H4 (cell line): ENCODE data around the gene SKA2. TPM values are rescaled to one million over a fixed set of nuclear protein-coding genes. Genes with fewer than 3 reads are reported as not detected.
"Not testable (repeated sequence)": the region's sequence is repeated elsewhere in the genome, so short reads cannot be mapped to it uniquely, and the experiment has no call there.

Source experiments
- DNase-seq: peaks from one replicate; pipeline ENCODE4 v3.0.0-alpha.2; 2015; ENCODE audit warnings: low spot score
- total RNA-seq: library from RNA; depleted of rRNA; stranded (reverse); fragments of >200 nt; shearing (Covaris generic); gene quantifications from 2 replicates; pipeline ENCODE4 v1.2.3, GENCODE V29; 2014; rRNA removed

The SKA2 gene, protein sequence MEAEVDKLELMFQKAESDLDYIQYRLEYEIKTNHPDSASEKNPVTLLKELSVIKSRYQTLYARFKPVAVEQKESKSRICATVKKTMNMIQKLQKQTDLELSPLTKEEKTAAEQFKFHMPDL
- 122 and 153 TPM in 2 replicates for total RNA-seq

DNA sequence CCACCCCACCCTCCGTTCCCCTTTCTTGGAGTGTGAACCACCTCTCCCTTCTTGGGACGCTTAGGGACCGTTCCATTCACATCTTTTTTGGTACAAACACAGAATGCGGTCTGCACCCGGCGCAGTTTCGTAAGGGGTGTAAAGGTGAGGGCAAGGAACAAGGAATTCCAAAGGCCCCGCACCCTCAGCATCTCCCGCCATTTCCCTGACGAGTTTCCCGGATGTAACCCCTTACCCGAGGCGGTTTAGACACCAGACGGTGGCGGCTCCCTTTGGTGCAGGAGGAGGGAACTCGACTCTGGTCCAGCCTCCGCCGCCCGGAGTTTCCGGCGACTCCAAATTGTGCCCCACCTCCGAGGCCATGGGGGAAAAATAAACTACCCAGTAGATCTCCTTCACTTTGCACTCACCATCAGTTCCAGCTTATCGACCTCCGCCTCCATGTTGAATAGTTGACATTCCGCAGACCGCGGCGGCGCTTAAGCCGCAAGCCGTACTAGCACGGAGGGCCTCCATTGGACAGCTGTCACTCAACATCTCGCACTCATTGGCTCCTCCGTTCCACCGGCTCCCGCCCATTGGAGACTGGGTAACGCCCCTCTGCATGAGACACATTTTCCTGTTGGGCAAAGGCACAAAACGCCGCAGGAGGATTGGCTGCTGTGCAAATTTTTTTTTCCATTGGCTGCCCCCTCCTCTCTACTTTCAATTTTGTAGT, at the start of gene SKA2:
TSS of gene SKA2 (minus strand) at position 466 of the 718 bp plus-strand sequence. CDS start at position 443, 23 bp downstream.
- DNase-seq = peak; percentile 100

DNA sequence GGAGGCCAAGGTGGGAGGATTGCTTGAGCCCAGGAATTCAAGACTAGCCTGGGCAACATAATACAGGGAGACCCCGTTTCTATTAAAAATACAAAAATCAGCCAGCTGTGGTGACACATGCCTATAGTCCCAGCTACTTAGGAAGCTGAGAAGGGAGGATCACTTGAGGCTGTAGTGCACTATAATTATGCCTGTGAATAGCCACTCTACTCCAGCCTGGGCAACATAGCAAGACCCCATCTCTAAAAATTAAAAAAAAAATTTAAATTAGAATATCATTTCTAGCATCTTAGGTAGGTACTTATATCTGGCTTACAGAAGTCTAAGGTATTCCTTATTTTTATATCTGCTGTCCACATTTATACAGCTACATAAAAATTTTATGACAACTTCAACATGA, 47.3 kb upstream of the SKA2 start:
- no peak for DNase-seq

DNA sequence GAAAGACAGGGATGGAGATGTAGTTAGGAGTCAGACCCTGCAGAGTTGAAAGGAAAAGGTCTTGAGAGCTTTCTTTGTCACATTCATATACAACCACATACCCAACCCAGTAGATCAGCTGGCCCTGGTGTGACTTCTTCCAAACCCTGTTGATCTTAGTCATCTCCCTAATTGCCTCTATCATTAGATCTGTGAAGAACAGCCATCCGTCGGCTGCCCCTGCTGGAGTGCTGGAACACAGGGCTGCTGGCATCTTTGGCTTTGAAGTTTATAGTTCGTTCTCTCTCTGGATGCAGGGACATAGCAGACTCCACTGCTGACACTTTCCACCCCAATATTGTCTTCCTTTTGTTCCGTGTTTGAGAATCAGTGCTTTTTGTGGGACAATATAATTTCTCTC, 44.4 kb upstream of the SKA2 start:
- no peak for DNase-seq

DNA sequence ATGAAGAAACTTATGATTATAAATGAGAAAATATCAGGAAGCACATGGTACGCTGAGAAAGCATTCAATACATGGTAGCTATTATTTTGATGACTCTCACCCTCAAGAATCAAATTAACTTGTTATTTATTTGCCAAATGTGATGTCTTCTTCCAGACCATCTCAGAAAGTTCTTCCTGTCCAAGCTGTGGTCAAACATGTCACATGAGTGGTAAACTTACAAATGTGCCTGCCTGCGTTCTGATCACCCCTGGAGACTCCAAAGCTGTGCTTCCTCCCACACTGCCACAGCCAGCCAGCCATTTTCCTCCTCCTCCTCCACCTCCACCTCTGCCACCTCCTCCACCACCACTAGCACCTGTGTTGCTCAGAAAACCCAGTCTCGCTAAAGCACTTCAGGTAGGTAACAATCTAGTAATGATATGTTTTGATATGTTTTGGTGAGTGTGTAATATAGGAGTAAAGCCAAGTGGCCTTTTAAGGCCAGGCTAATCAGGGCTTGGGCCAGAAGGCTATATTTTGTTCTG, 38.4 kb upstream of the SKA2 start:
- no peak for DNase-seq

DNA sequence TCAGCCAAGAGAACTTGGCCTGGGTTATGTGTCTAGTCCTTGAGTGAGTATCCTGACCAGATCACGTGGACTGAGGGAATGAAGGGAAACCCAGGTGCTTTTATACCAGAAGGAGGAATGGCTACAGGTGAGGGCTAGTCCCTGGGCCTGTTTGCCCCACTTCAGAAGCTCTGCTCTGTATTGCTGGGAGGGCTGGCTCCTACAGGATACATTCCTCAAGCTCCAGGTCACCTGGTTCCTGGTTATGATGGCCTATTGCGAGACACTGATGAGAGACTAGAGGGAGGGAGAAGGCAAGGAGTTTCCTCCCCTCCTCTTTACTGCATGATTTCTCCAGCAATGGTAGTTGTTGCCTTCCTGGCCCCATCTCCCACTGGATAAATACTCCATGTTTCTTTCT, 35.8 kb upstream of the SKA2 start:
- DNase-seq = no peak

DNA sequence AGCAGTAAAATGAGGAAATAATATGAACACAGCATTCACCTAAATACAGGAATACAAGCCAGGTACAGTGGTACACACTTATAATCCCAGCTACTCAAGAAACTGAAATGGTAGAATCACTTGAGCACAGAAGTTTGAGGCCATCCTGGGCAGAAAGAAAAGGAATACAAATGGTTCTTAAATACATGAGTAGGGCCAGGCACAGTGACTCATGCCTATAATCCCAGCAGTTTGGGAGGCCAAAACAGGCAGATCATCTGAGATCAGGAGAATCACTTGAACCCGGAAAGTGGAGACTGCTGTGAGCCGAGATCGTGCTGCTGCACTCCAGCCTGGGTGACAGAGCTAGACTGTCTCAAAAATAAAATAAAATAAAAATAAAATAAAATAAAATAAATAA, 31.9 kb upstream of the SKA2 start:
- no peak for DNase-seq

DNA sequence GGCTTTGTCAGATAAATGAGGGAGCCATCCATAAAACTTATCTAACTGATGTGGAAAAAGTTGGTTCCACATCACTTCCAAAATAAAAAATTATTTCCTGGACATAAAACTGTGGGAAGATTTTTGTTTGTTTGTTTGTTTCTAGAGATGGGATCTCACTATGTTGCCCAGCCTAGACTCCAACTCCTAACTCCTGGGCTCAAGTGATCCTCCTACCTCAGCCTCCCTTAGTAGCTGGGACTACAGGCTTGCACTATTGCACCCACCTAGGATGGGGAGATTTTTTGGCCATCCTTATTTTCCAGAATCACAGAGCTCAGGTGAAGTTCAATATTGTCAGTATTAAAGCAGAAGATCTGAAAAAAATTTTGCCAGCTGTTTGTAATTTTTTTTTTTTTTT, 31.0 kb upstream of the SKA2 start:
- DNase-seq = no peak

DNA sequence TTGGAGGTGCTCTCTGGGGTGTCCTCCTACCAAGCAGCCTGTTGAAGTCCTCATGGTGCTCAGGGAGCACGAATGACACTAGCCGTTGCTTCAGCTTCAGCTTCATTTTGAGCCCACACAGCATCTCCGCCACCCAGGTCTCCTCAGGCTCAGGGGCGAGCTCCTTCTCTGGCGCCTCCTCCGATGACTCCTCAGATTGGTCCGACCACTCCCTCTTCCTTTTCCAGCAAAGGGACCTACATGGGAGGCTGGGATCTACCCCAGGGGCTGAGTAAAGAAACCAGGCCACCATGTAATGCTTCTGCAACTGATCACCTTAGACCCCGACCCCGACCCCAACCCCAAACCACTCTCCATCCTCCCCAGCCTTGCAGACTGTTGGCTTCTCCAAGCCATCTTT, 26.5 kb upstream of the SKA2 start:
- DNase-seq = no peak

DNA sequence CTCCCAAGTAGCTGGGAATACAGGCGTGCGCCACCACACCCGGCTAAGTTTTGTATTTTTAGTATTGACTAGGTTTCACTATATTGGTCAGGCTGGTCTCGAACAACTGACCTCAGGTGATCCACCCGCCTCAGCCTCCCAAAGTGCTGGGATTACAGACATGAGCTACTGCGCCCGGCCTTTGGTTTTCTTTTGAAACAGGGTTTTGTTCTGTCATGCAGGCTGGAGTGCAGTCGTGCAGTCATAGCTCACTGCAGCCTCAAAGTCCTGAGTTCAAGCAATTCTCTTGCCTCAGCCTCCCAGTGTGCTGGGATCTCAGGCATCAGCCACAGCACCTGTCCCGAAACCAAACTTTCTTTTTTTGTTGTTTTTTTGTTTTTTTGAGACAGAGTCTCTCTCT, 25.6 kb upstream of the SKA2 start:
- no peak for DNase-seq

DNA sequence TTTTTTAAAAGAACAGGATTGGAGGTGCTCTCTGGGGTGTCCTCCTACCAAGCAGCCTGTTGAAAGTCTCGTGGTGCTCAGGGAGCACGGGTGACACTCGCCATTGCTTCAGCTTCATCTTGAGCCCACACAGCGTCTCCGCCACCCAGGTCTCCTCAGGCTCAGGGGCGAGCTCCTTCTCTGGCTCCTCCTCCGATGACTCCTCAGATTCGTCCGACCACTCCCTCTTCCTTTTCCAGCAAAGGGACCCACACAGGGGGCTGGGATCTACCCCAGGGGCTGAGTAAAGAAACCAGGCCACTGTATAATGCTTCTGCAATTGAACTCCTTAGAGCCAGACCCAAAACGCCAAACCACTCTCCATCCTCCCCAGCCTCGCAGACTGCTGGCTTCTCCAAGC, 24.6 kb upstream of the SKA2 start:
- DNase-seq = not testable (repeated sequence)

DNA sequence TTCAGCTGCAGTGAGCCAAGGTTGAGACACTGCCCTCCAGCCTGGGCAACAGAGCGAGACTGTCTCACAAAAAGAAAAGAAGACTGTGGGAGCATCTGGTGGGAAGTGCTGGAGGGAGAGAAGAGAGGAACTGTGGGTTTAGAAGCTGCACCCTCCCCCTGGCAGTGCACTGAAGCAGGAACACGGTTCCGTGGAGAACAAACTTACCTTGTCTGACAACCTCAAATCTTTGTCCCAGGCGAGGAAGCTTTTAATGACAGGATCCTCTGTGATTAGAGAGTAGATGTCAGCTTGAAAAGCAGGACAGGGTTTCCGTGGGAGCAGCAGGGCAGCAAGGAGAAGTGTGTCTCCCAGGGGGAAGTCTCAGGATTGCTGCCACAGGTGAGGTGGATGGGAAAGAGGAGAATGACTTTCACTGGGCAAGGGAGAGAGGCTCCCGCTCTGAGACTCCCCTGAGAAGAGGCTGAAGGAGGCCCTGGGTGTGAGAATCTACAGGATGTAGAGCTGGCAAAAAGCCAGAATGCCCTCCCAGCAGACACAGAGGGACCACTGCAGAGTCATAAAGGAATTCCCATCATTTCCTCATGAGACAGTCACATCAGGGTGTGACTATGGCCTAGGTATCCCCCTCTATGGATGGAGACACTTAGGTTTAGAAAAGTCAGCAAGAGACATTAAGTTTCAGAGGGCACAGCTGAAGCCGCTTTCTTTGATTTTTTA, 23.4 kb upstream of the SKA2 start:
- no peak for DNase-seq

DNA sequence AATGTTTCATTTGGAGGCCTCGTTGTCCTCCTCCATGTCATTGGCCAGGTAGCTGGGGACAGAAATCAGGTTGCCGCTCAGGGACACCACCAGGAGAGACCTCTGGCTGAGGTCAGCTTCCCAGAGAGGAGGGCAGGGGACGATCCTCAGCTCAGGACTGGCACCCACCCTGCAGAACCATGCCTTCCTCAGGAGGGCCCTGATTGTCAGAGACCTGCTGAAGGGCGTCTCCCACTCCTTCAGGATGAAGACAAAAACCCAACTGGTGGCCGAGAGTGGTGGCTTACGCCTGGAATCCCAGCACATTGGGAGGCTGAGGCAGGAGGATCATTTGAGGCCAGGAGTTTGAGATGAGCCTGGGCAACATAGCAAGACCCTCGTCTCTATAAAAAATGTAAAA, 20.1 kb upstream of the SKA2 start:
- DNase-seq = no peak

DNA sequence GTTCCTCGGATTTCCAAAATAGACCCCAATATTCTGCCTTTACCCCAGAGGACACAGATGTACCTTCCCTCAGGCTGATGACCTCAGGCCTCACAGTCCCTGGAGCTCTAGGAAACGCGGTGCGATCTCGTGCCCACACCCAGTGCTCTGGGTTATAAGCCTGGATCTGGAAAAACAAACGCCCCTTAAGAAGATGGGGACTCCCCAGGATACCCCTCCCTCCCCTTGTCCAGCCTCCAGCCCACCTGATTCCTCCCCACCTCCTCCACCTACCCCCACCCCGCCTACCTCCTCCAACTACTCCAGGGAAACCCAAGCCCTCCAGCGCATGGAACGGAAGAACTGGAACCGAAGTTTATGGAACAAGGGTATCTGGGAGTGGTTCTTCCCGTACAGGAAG, 19.7 kb upstream of the SKA2 start:
- no peak for DNase-seq

DNA sequence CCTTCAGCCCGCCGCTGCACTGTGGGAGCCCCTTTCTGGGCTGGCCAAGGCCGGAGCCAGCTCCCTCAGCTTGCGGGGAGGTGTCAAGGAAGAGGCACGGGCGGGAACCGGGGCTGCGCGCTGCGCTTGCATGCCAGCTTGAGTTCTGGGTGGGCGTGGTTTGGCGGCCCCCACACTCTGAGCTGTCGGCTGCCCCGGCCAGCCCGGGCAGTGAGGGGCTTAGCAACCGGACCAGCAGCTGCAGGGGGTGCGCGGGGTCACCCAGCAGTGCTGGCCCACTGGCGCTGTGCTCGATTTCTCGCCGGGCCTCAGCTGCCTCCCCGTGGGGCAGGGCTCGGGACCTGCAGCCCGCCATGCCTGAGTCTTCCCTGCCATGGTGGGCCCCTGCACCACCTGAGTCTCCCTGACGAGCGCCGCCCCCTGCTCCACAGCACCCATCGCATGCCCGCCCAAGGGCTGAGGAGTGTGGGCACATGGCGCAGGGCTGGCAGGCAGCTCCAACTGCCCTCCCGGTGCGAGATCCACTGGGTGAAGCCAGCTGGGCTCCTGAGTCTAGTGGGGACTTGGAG, 17.5 kb upstream of the SKA2 start:
- no peak for DNase-seq

DNA sequence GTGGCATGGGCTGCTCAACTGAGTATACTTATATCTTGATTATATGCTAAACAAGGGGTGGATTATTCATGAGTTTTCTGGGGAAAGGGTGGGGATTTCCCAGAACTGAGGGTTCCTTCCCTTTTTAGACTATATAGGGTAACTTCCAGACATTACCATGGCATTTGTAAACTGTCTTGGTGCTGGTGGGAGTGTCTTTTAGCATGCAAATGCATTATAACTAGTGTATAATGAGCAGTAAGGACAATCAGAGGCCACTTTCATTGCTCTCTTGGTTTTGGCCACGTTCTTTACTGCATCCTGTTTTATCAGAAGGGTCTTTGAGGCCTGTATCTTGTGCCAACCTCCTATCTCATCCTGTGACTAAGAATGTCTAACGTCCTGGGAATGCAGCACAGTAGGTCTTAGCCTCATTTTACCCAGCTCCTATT, 12.6 kb upstream of the SKA2 start:
- no peak for DNase-seq

DNA sequence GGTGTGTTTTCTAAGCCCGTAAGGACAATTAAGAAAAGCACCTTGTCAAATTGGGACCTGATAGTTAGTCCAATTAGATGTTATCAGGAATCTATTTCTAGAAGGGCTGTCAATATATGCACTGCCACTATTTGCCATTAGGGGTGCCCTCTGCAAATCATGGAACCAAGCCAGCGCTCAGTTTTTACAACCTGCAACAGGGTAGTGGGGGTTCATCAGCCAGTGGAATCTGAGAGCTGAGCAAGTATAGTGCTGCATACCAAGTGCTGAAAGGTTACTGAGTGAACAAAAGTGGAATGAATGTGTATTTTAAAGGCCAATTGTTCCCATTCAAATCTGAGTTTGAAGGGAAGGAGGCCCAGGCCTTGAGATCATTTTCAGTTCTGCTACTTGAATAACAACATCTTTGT, 11.0 kb upstream of the SKA2 start:
- peak; percentile 34 for DNase-seq

DNA sequence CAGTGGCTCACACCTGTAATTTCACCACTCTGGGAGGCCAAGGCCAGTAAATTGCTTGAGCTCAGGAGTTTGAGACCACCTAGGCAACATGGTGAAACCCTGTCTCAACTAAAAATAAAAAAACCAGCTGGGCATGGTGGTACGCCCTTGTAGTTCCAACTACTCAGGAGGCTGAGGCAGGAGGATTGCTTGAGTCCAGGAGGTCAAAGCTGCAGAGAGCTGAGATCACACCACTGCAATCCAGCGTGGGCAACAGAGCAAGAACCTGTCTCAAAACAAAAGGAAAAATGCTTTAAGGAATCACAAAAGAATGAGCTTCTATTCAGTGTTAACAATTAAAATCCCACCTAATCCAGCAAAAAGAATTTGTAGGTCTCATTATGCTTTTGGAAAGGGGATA, 6.5 kb upstream of the SKA2 start:
- DNase-seq = no peak

DNA sequence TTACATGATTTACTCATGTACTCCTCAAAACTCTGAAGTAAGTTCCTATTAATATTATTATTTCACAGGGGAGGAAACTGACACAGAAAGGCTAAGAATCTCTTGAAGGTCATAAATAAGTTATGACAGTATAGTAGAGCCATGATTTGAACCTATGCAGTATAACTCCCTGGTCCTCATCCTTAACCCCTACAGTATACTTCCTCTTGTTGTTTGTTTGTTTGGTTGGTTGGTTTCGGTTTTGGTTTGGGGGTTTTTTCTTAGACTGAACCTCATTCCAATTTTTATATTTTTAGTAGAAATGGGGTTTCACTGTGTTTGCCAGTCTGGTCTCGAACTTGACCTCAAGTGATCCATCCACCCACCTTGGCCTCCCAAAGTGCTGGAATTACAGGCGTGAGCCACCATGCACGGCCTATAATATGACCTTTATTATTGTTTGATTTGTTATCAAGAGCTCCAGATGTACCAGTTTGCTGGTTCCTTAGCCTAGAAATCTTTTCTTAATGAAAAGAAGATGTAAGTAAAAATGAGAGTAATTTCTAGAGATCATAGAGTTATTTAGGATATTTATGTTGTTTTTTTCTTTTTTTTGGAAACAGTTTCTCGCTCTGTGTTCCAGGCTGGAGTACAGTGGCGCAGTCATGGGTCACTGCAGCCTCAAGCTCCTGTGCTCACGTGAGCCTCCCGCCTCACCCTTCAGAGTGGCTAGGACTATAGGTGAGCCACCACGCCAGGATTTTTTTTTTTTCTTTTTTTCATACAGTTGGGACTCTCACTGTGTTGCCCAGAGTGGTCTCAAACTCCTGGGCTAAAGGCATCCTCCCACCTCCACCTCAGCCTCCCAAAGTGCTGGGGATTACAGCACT, 5.4 kb upstream of the SKA2 start:
- DNase-seq = no peak

DNA sequence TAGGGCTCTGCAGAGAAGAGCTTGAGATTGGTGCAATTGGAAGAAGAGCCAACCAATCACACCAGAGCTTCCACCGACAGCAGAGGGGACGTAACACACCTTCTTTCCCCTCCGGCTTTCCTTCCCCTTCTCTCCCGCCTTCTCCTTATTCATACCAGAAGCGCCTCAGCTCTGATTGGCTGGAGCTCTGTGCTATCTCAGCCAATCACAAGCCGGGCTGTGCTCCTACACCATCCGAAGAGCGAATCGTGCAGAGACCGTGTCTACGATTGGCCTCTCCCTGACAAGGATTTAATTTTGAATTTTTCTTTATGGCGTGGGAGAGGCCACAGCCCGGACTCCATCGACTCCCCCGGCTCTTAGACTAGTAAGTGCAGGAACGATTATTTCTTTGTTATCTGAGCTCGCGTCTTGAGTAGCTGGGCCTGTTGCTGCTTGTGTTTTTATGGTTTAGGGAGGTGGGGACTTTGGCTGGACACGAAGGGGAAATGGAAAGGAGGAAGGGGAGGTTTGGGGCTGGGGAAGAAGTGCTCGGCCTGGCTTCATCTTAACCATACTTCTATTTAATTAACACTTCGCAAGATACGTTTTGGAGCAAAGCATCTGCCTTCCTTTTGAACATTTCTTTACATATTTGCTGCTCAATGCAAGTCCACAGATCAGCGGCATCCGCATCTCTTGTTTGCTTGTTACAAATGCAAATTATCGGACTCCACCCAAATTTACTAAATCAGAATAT, 622 bp upstream of the SKA2 start, which contains the start of gene PRR11:
TSS of gene PRR11 (plus strand) at position 308 of the 739 bp plus-strand sequence. CDS start 14,007 bp downstream, outside the sequence.
- peak; percentile 100 for DNase-seq

DNA sequence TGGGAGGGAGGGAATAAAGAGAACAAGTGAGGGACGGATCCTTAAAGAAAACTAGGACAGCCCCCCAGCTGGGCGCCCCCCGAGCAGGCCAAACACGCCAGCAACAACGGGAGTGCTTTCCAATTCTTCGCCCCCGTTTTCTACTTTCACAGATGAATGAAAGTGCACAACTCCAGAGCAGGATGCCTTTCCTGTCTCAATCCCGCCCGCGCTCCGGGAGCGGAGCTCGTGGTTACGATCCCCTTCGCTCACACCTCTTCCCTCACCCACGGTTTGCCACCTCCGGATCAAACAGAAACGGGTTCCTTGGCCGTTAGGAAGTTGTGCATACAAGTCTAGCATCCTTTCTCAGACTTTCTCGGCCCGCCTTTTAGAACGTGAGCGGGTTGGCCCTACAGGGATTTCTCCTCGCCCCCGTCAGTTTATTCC, 680 bp downstream of the SKA2 start:
- DNase-seq = peak; percentile 52

DNA sequence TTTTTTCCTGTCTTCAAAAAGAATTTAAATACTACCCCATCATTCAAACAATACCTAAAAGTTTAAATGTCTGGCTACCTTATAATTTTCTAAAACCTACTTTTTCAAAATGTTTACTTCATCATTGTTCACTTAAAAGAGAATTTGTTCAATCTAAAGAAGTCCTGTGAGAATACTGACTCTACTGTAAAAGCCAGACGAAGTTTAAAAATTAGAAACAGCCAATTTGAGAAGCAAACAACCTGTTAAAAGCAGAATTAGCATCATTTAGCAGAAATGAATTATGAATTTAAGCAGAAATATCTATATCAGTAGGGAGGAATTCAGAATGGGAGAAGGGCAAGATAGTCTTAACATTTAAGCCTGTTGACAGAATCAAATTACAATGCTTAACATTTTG, 2.1 kb downstream of the SKA2 start:
- DNase-seq = no peak
